SK-N-SH treated with all-trans-retinoic acid at 6 μM for 48 hours (cell line): ENCODE data around the gene PRCC.

Experiments
- ATAC-seq: fragments of 200-7000 bp; cut with Tn5 transposase; 3 replicates; pipeline ENCODE4 v1.9.1; 2020; ENCODE audit warnings: mild to moderate bottlenecking, moderate library complexity
- ARNTL ChIP-seq: fragments of 450-650 bp; formaldehyde crosslinking; IDR thresholded peaks from 2 replicates; pipeline ENCODE4 v1.5.0; 2020; ENCODE audit warnings: low read depth, mild to moderate bottlenecking, moderate library complexity, borderline replicate concordance
- BACH2 ChIP-seq: fragments of 250-450 bp; sonication (Bioruptor Pico); IDR thresholded peaks from 2 replicates; pipeline ENCODE4 v1.9.0; 2021; ENCODE audit warnings: mild to moderate bottlenecking, borderline replicate concordance
- CSRNP3 ChIP-seq: fragments of 250-450 bp; sonication (Bioruptor Pico); IDR thresholded peaks from 2 replicates; pipeline ENCODE4 v1.5.1; 2021; ENCODE audit warnings: mild to moderate bottlenecking, moderate library complexity
- ESRRG ChIP-seq: fragments of 250-450 bp; sonication (Bioruptor Pico); IDR thresholded peaks from 2 replicates; pipeline ENCODE4 v1.6.1; 2021; ENCODE audit warnings: mild to moderate bottlenecking
- GLIS3 ChIP-seq: fragments of 250-450 bp; sonication (Bioruptor Pico); IDR thresholded peaks from 2 replicates; pipeline ENCODE4 v1.5.0; 2020; ENCODE audit warnings: mild to moderate bottlenecking, moderate library complexity
- ISL1 ChIP-seq: fragments of 250-450 bp; sonication (Bioruptor Pico); IDR thresholded peaks from 2 replicates; pipeline ENCODE4 v2.1.2; 2022; ENCODE audit warnings: mild to moderate bottlenecking, moderate library complexity
- OSR1 ChIP-seq: fragments of 250-450 bp; sonication (Bioruptor Pico); IDR thresholded peaks from 2 replicates; pipeline ENCODE4 v1.8.0; 2022; ENCODE audit warnings: moderate library complexity, mild to moderate bottlenecking, inconsistent platforms
- RARB ChIP-seq: fragments of 250-450 bp; sonication (Bioruptor Pico); IDR thresholded peaks from 2 replicates; pipeline ENCODE4 v1.8.0; 2021; ENCODE audit warnings: mild to moderate bottlenecking, moderate library complexity
- SNAI2 ChIP-seq: fragments of 250-450 bp; sonication (Bioruptor Pico); IDR thresholded peaks from 2 replicates; pipeline ENCODE4 v1.5.0; 2020; ENCODE audit warnings: mild to moderate bottlenecking, moderate library complexity
- TCF4 ChIP-seq: fragments of 250-450 bp; sonication (Bioruptor Pico); IDR thresholded peaks from 2 replicates; pipeline ENCODE4 v1.8.0; 2021; ENCODE audit warnings: mild to moderate bottlenecking, moderate library complexity, borderline replicate concordance
- TOX ChIP-seq: fragments of 250-450 bp; sonication (Bioruptor Pico); IDR thresholded peaks from 2 replicates; pipeline ENCODE4 v1.8.0; 2021; ENCODE audit warnings: mild to moderate bottlenecking, moderate library complexity, borderline replicate concordance
- TSHZ2 ChIP-seq: fragments of 250-450 bp; sonication (Bioruptor Pico); IDR thresholded peaks from 2 replicates; pipeline ENCODE4 v1.5.0; 2020; ENCODE audit warnings: mild to moderate bottlenecking, moderate library complexity
- ZC3H10 ChIP-seq: fragments of 250-450 bp; sonication (Bioruptor Pico); IDR thresholded peaks from 2 replicates; pipeline ENCODE4 v1.5.1; 2021; ENCODE audit warnings: mild to moderate bottlenecking, moderate library complexity
- ZFP30 ChIP-seq: fragments of 450-650 bp; formaldehyde crosslinking; IDR thresholded peaks from 2 replicates; pipeline ENCODE4 v1.5.0; 2022; ENCODE audit warnings: mild to moderate bottlenecking, moderate library complexity
- ZNF70 ChIP-seq: fragments of 450-650 bp; formaldehyde crosslinking; IDR thresholded peaks from 2 replicates; pipeline ENCODE4 v1.5.0; 2020; ENCODE audit warnings: mild to moderate bottlenecking, moderate library complexity
- ZNF8 ChIP-seq: fragments of 450-650 bp; formaldehyde crosslinking; IDR thresholded peaks from 2 replicates; pipeline ENCODE4 v1.5.0; 2020; ENCODE audit warnings: mild to moderate bottlenecking, moderate library complexity
- TF ChIP-seq, protein P1 (sequence below): fragments of 250-450 bp; sonication (Bioruptor Pico); IDR thresholded peaks from 2 replicates; pipeline ENCODE4 v1.5.1; 2020; ENCODE audit warnings: low read depth, mild to moderate bottlenecking, moderate library complexity

The PRCC gene

DNA sequence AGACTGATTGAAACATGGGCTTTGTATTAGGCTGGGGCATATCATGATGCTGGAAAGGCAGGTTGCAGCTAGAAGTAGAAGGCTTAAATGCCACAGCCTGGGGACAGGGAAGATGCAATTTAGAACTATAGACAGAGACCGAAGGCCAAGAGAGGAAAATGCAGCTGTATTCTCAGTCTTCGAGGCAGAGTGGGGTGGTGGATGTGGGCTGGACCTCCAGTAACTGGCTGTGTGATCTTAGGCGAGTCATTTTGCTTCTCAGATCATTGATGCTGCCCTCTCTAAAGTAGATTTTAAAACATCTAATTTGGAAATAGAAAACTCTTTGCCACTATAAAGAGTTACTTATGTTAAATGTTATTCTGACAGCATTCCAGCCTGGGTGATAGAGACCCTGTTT is 67.0 kb downstream of the PRCC start:
- ATAC-seq = no peak

DNA sequence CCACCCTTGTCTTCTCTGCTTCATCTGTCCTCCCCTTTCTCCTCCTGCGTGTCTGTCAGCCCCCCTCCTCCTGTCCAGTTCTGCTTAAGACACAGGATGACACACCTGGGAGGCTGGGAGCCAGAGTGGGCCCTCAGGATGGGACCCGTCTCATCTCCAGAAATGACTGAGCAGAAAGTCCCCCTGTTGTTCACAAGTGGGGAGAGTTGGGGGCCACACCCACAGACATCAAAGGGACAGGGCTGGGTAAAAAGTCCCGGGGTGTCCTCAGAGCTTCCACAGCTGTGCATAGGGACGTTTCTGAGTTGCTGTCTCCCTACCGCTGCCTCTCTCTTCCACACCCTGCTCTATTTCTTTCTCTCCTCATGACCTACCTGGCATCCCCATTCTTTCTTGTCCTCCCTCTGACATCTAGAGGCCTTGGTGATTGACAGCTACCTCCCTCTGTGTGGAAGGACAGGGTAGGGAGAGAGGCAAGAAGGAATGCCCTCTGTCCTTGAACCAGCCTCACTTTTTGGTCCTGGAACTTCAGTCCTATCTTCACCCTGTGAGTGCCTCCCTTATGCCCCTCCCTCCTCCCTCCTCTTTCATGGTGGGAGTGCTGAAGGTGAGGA is 68.8 kb downstream of the PRCC start:
- TF ChIP-seq ZNF8 (CRISPR knock-in tag) = no peak
- no peak for ATAC-seq

More for the DNA sequence above, 67.0 kb downstream of the PRCC start:
- TF ChIP-seq TSHZ2 (CRISPR knock-in tag) (no peak), ISL1 (CRISPR knock-in tag) (no peak), TOX (CRISPR knock-in tag) (no peak), TCF4 (CRISPR knock-in tag) (no peak), GLIS3 (CRISPR knock-in tag) (no peak), CSRNP3 (no peak), ESRRG (no peak), ZC3H10 (no peak), ZFP30 (no peak), ZNF70 (CRISPR knock-in tag) (no peak), OSR1 (CRISPR knock-in tag) (no peak), ARNTL (no peak)
- TF ChIP-seq, all 23 proteins: peak for 0

GRCh38 chr1:156836892-156837291 is 69.6 kb downstream of the PRCC start:
- ATAC-seq = no peak
- TF ChIP-seq ZC3H10 = no peak
- no peak for TF ChIP-seq TOX (CRISPR knock-in tag)
- no peak for TF ChIP-seq SNAI2 (CRISPR knock-in tag)
- no peak for TF ChIP-seq RARB (CRISPR knock-in tag)
- TF ChIP-seq, all 23 proteins: peak for 0

DNA sequence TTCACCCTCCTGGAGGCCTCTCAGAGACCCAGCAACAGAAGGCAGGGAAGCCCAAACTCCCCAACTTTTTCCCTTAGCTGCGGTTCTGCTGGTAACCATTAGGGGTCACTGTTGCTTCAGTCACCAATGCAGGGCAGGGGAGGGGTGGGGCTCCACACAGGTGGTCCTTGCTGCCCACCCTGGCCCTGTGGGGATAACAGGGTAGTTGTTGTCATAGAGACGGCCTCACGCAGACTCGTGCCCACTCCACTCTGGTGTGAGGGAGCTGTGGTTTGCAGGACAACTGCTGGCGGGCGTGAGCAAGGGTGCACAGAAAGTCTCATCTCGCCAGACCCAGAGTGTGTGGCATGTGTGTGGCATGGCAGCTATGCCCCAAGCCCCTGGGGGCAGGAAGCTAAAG is 71.6 kb downstream of the PRCC start:
- peak; percentile 80 for ATAC-seq
- TF ChIP-seq TOX (CRISPR knock-in tag) (no peak), BACH2 (CRISPR knock-in tag) (no peak)

- ATAC-seq = peak; percentile 7
- TF ChIP-seq SNAI2 (CRISPR knock-in tag) (no peak), BACH2 (CRISPR knock-in tag) (0 out of 2 replicates have a peak, but pooled peaks have one; percentile 18)
Measured at GRCh38 chr1:156839426-156840109, 72.2 kb downstream of the PRCC start.

- ATAC-seq = no peak
- TF ChIP-seq TOX (CRISPR knock-in tag) = no peak
Measured at GRCh38 chr1:156840186-156840897, 73.0 kb downstream of the PRCC start.

DNA sequence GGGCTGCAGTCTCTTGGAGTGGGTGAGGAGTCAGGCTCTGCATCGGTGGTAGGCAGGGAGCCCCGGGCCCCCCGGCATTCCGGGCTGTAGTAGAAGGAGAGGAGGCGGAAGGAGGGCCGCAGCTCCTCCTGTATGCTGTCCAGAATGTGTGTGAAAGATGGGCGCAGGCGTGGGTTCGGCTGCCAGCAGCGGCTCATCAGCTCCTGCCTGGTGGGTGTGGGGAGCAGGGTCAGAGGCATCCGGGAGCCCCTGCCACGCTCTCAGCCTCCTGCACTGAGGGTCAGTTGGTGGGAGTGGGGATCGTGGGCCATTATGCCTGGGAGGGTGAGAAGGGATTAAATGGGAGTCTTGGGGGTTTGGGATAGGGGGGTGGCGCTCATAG is 73.6 kb downstream of the PRCC start:
- no peak for ATAC-seq

More for the DNA sequence above, 73.6 kb downstream of the PRCC start:
- no peak for TF ChIP-seq SNAI2 (CRISPR knock-in tag)
- TF ChIP-seq ZNF8 (CRISPR knock-in tag) = no peak
- no peak for TF ChIP-seq CSRNP3
- TF ChIP-seq, protein P1, sequence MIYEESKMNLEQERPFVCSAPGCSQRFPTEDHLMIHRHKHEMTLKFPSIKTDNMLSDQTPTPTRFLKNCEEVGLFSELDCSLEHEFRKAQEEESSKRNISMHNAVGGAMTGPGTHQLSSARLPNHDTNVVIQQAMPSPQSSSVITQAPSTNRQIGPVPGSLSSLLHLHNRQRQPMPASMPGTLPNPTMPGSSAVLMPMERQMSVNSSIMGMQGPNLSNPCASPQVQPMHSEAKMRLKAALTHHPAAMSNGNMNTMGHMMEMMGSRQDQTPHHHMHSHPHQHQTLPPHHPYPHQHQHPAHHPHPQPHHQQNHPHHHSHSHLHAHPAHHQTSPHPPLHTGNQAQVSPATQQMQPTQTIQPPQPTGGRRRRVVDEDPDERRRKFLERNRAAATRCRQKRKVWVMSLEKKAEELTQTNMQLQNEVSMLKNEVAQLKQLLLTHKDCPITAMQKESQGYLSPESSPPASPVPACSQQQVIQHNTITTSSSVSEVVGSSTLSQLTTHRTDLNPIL (CRISPR knock-in tag) = no peak
- TF ChIP-seq, all 23 proteins: peak for 0
